CD4-positive, alpha-beta T cell (primary cell): ENCODE data around the gene DTD1. TPM values are rescaled to one million over a fixed set of nuclear protein-coding genes. Genes with fewer than 3 reads are reported as not detected.

Experiments
- ATAC-seq: fragments of 200-7000 bp; cut with Tn5 transposase; one replicate; pipeline ENCODE4 v1.10.0; 2022; ENCODE audit warnings: mild to moderate bottlenecking; ENCODE audit not compliant: poor library complexity
- CTCF ChIA-PET: fragments of 350-600 bp; sonication (Branson Sonifier 250); formaldehyde crosslinking; loops from one replicate; lab custom pipeline; 2021; ENCODE audit warnings: antibody characterized with exemption, inconsistent platforms; lab: Charles Lee
- POLR2A ChIA-PET: fragments of 350-600 bp; sonication (Branson Sonifier 250); formaldehyde crosslinking; loops from one replicate; lab custom pipeline; 2021; ENCODE audit warnings: antibody characterized with exemption, inconsistent platforms; lab: Charles Lee
- DNase-seq, 14 experiments: peaks; one replicate each; pipeline ENCODE4 v3.0.0-alpha.2; 2013 to 2020; ENCODE audit warnings: mixed read lengths in 2 of 14
- H3K27ac ChIP-seq, 2 donors: one replicate each; pipeline versions ENCODE4 v1.5.1 to v1.7.0; 2013; ENCODE audit warnings: low read length in 2 of 2, low read depth in 1 of 2, mild to moderate bottlenecking in 1 of 2
- H3K27me3 ChIP-seq, 2 experiments: 1 replicate in 1 of 2; 2 replicates in 1 of 2; pipeline versions ENCODE4 v1.6.1 to v1.7.0; 2013; ENCODE audit warnings: low read length in 2 of 2, control low read depth in 1 of 2, mild to moderate bottlenecking in 1 of 2, moderate library complexity in 1 of 2; ENCODE audit not compliant: insufficient read depth in 2 of 2, control insufficient read depth in 1 of 2
- H3K36me3 ChIP-seq: one replicate; pipeline ENCODE4 v1.6.1; 2013; ENCODE audit warnings: low read length, control low read depth; ENCODE audit not compliant: insufficient read depth
- H3K4me1 ChIP-seq: one replicate; pipeline ENCODE4 v1.6.1; 2013; ENCODE audit warnings: low read length, control low read depth; ENCODE audit not compliant: insufficient read depth
- H3K4me3 ChIP-seq: one replicate; pipeline ENCODE4 v1.5.1; 2013; ENCODE audit warnings: mild to moderate bottlenecking, low read length, moderate library complexity
- H3K9me3 ChIP-seq, 2 experiments: 1 replicate in 1 of 2; 2 replicates in 1 of 2; pipeline versions ENCODE4 v1.6.1 to v1.7.0; 2013; ENCODE audit warnings: low read length in 2 of 2, mild to moderate bottlenecking in 2 of 2, control low read depth in 1 of 2, moderate library complexity in 1 of 2; ENCODE audit not compliant: control insufficient read depth in 1 of 2, insufficient read depth in 1 of 2
- H3K27ac Mint-ChIP-seq: one replicate; pipeline ENCODE4 v1.8.0; 2020; ENCODE audit warnings: mixed read lengths
- H3K27me3 Mint-ChIP-seq: one replicate; pipeline ENCODE4 v1.8.0; 2021; ENCODE audit warnings: mixed read lengths
- H3K36me3 Mint-ChIP-seq: one replicate; pipeline ENCODE4 v1.8.0; 2021; ENCODE audit warnings: low read depth, mixed read lengths
- H3K4me1 Mint-ChIP-seq: one replicate; pipeline ENCODE4 v1.8.0; 2021; ENCODE audit warnings: low read depth, mixed read lengths
- H3K4me3 Mint-ChIP-seq: one replicate; pipeline ENCODE4 v1.8.0; 2020; ENCODE audit warnings: mild to moderate bottlenecking, mixed read lengths
- H3K9me3 Mint-ChIP-seq: one replicate; pipeline ENCODE4 v1.8.0; 2020; ENCODE audit warnings: mixed read lengths
- CTCF ChIP-seq: fragments of 200-600 bp; IDR thresholded peaks from one replicate; pipeline ENCODE4 v1.8.0; 2022; ENCODE audit warnings: antibody characterized with exemption, mild to moderate bottlenecking
- intact Hi-C, 2 experiments: fragments of 100-400 bp; cut with DNase I in 1 of 2; cut with micrococcal nuclease in 1 of 2; formaldehyde crosslinking; loops; one replicate each; pipeline versions ENCODE4 v1.15.1 to v1.9.0; 2023 to 2025; cut with DNase I, micrococcal nuclease
- total RNA-seq, 174 experiments: library from RNA in 2 of 174; stranded (reverse) in 2 of 174; gene quantifications; one replicate each; pipeline ENCODE4 v1.2.3 and lab custom pipeline; 2021 to 2026

Gene DTD1
- total RNA-seq, 2 experiments from 2014 or later = 15.4 to 16.1 TPM

- Histone ChIP-seq H3K36me3 (no peaks in the 10 kb centered on the region), H3K4me1 (no peaks in the 10 kb centered on the region), H3K4me3 (no peak overlapping the region), H3K27ac (no peak overlapping the region), H3K27me3 (no peaks in the 10 kb centered on the region), H3K9me3 (no peaks in the 10 kb centered on the region)
- H3K27ac Mint-ChIP-seq = no peak overlapping the region
- no peak overlapping the region for H3K4me3 Mint-ChIP-seq
- intact Hi-C loops = no loop called here
- no peaks in the 10 kb centered on the region for H3K36me3 Mint-ChIP-seq
- no peaks in the 10 kb centered on the region for H3K27me3 Mint-ChIP-seq
- ChIA-PET CTCF (no interaction called here), POLR2A (no interaction called here)
- TF ChIP-seq CTCF = no peak
- no peak for DNase-seq
- H3K9me3 Mint-ChIP-seq = no peaks in the 10 kb centered on the region
- peaks cover 30% of the 10 kb centered on the region for H3K4me1 Mint-ChIP-seq
- no peak for ATAC-seq
These were observed 141.0 kb downstream of the DTD1 start for GRCh38 chr20:18728870-18729224.

DNA sequence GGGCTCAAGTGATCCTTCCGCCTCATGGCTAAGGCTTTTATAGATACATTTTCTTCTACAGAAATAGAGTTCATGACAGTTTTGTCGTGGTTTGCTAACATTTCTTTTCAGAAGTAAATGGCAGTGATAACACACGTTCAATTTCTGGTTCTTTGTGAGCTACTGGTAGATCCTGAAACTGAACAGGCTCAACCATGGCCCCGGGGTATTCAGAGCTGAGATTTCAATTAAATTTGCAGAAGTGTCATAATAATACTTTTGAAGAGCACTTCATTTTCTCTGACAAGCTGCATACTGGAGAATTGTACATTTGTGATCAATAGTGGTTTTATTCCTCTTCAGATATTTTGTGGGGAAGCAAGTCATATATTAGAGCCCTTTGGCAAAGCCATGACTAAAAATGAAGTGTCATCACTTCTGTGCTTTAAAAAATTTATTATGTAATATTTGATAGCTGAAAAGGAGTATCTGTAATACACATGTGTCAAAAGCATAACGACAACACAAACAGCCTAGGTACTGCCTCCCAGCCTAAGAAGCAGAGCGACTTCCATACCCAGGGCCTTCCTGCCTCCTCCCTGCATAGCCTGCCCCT, 141.5 kb downstream of the DTD1 start:
- Histone ChIP-seq H3K4me1 (no peaks in the 10 kb centered on the region), H3K4me3 (no peak overlapping the region), H3K36me3 (no peaks in the 10 kb centered on the region), H3K27ac (no peak overlapping the region), H3K27me3 (no peaks in the 10 kb centered on the region), H3K9me3 (no peaks in the 10 kb centered on the region)
- H3K4me3 Mint-ChIP-seq = no peak overlapping the region
- ATAC-seq (no peak), DNase-seq (no peak)
- POLR2A ChIA-PET = no interaction called here
- no peaks in the 10 kb centered on the region for H3K9me3 Mint-ChIP-seq
- no peak overlapping the region for H3K27ac Mint-ChIP-seq
- intact Hi-C loops = no loop called here
- H3K27me3 Mint-ChIP-seq = no peaks in the 10 kb centered on the region
- no peak for TF ChIP-seq CTCF
- CTCF ChIA-PET = no interaction called here
- peaks cover 30% of the 10 kb centered on the region for H3K4me1 Mint-ChIP-seq
- H3K36me3 Mint-ChIP-seq = no peaks in the 10 kb centered on the region

DNA sequence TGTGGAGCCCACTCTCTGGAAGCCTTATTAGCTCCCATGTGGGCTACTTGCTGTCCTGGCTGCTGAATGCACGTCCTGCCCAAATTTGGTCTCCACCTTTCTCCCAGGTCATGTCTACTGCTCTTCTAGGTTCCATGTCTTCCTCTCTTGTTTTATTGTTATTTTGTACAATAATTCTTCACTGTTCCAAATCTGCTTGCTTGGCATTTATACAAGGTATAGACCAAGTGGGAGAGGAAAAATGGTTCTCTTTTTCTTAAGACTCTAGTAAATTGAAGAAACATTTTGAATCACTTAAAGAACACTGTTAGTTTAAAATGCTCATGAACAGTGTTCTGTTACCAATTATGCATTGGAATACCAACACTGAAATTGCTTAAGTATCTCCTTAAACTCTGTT, 144.1 kb downstream of the DTD1 start:
- Mint-ChIP-seq H3K9me3 (no peaks in the 10 kb centered on the region), H3K4me1 (peaks cover 17% of the 10 kb centered on the region), H3K36me3 (no peaks in the 10 kb centered on the region), H3K27me3 (no peaks in the 10 kb centered on the region), H3K4me3 (no peak overlapping the region), H3K27ac (no peak overlapping the region)
- CTCF ChIA-PET = no interaction called here
- no peak overlapping the region for H3K27ac ChIP-seq
- ATAC-seq (no peak), DNase-seq (no peak)
- TF ChIP-seq CTCF = no peak
- intact Hi-C loops = no loop called here
- POLR2A ChIA-PET = no interaction called here
- no peaks in the 10 kb centered on the region for H3K36me3 ChIP-seq
- peaks cover 0 to under 1% of the 10 kb centered on the region in 2 experiments for H3K9me3 ChIP-seq
- H3K4me1 ChIP-seq = peaks cover 4% of the 10 kb centered on the region
- no peak overlapping the region for H3K4me3 ChIP-seq
- H3K27me3 ChIP-seq = no peaks in the 10 kb centered on the region
